Measurements from ENCODE around the gene SNED1.
A peak's percentile ranks its signal among the peaks of the same experiment; 100 is the strongest.

The SNED1 gene

GRCh38 chr2:241088791-241089732, 90.6 kb downstream of the SNED1 start (continued):
- TF ChIP-seq ZNF184 (tag by site-specific recombination; IDR thresholded peaks at IDR 0.05) (no peak), ELK4 (IDR thresholded peaks at IDR 0.05; ENCODE audit: borderline replicate concordance, low read depth, low read length) (no peak), ZNF677 (tag by site-specific recombination; IDR thresholded peaks at IDR 0.05) (no peak), ZSCAN5A (tag by site-specific recombination; IDR thresholded peaks at IDR 0.05) (no peak)

- Histone ChIP-seq H3K4me1 (ENCODE audit: control insufficient read depth, insufficient read depth, low read length) (no peaks in the 10 kb centered on the region), H3K27ac (ENCODE audit: extremely low read depth, low read depth, low read length) (no peak overlapping the region), H3K9me3 (ENCODE audit: control insufficient read depth, insufficient read depth, low read depth, low read length) (no peaks in the 10 kb centered on the region), H3K4me3 (ENCODE audit: low read depth, low read length) (no peak overlapping the region), H3K36me3 (ENCODE audit: control insufficient read depth in 2 of 2, insufficient read depth in 1 of 2, low read length in 2 of 2) (peaks cover 23 to 98% of the 10 kb centered on the region in 2 experiments)
- TF ChIP-seq ZNF585B (tag by site-specific recombination; IDR thresholded peaks at IDR 0.05) (no peak), PRDM10 (tag by site-specific recombination; IDR thresholded peaks at IDR 0.05) (peak; percentile 49; the same call in 1 of the 2 replicates)
- ChIA-PET POLR2A (no interaction called here), CTCF (interaction anchor here (0.5 kb wide), 1 partner anchor 508 kb away, joined by 3 read pairs; no protein-coding TSS in a partner anchor)
Observed at GRCh38 chr2:241091201-241091600, 92.8 kb downstream of the SNED1 start.

GRCh38 chr2:241091734-241092445, 93.5 kb downstream of the SNED1 start:
- peaks cover 20 to 98% of the 10 kb centered on the region in 2 experiments for H3K36me3 ChIP-seq (ENCODE audit: control insufficient read depth in 2 of 2, insufficient read depth in 1 of 2, low read length in 2 of 2)
- no peaks in the 10 kb centered on the region for H3K9me3 ChIP-seq (ENCODE audit: control insufficient read depth, insufficient read depth, low read depth, low read length)
- H3K27ac ChIP-seq (ENCODE audit: extremely low read depth, low read depth, low read length): no peak overlapping the region
- H3K4me1 ChIP-seq (ENCODE audit: control insufficient read depth, insufficient read depth, low read length): no peaks in the 10 kb centered on the region
- POLR2A ChIA-PET: no interaction called here
- H3K4me3 ChIP-seq (ENCODE audit: low read depth, low read length): no peak overlapping the region
- CTCF ChIA-PET: interaction anchor here (0.5 to 1.9 kb wide), 3 partner anchors 14 to 109 kb away, joined by 4 to 7 read pairs (median 4); no protein-coding TSS in a partner anchor
- no peak for TF ChIP-seq GLI2 (tag by site-specific recombination; IDR thresholded peaks at IDR 0.05; ENCODE audit: borderline replicate concordance, low read depth)
- TF ChIP-seq PATZ1 (tag by site-specific recombination; IDR thresholded peaks at IDR 0.05): no peak
- no peak for TF ChIP-seq ZNF645 (tag by site-specific recombination; IDR thresholded peaks at IDR 0.05)
- TF ChIP-seq ZNF561 (tag by site-specific recombination; IDR thresholded peaks at IDR 0.05; ENCODE audit: borderline replicate concordance): no peak
- no peak for TF ChIP-seq ZNF549 (tag by site-specific recombination; IDR thresholded peaks at IDR 0.05)
- TF ChIP-seq FEZF1 (tag by site-specific recombination; IDR thresholded peaks at IDR 0.05): no peak
- TF ChIP-seq PRDM1 (tag by site-specific recombination; IDR thresholded peaks at IDR 0.05): no peak
- TF ChIP-seq ZNF768 (tag by site-specific recombination; IDR thresholded peaks at IDR 0.05): no peak
- no peak for TF ChIP-seq CTCF (tag by site-specific recombination; IDR thresholded peaks at IDR 0.05)
